ENCODE measurements around the gene DVL2.

Gene DVL2

DNA sequence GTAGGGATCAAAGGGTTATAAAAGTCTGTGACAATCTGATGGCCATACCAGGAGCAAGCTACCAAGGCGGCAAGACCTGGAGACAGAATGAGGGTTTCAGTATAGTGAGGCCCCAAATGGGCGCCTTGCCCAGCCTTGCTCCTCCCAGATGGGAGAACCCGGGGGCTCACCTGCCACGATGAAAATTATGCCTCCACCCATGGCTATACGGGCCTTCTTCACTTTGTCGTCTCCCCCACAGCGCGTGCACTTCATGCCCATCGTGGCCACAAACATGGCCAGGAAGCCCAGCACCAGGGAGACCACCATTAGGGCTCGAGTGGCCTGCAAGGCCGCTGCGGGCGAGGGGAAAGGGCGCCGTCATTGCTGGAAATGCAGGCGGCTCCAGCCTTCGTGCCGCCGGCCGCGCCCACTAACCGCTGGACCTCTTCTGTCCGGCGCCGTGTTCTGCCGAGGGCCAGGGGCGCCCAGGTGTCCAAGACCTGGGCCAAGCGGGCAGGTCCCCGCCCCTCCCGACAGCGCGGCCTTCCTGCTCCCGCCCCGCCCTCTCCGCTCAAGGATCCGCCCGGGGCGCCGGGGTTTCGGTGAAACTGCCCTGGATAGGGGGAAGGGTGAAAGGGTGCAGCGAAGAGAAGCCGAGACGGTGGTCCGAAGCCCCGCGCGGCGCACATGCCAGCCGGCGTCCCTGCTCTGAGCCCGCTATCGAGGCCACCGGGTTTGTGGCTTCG lies 26.5 kb upstream of the DVL2 start:
- H2AFZ ChIP-seq (ENCODE audit: low read length) = no peak overlapping the region
- no peaks in the 10 kb centered on the region for H3K79me2 ChIP-seq (ENCODE audit: insufficient read depth, low read length)
- no peaks in the 10 kb centered on the region for H3K9me3 ChIP-seq (ENCODE audit: low read length)
- H3K27me3 ChIP-seq (ENCODE audit: insufficient read depth, low read length) = peaks cover 7% of the 10 kb centered on the region; the same call in 1 of the 2 replicates
- no peak overlapping the region for H3K27ac ChIP-seq (ENCODE audit: low read depth, low read length, poor library complexity, severe bottlenecking)
- H3K4me1 ChIP-seq (ENCODE audit: insufficient read depth, low read length, severe bottlenecking) = peaks cover 17% of the 10 kb centered on the region
- H3K9ac ChIP-seq (ENCODE audit: low read length) = peak overlapping the region; percentile 2; the same call in 1 of the 2 replicates
- H4K20me1 ChIP-seq (ENCODE audit: insufficient read depth, low read length) = no peaks in the 10 kb centered on the region
- no peaks in the 10 kb centered on the region for H3F3A ChIP-seq (ENCODE audit: insufficient read depth, low read length)
- H3K36me3 ChIP-seq (ENCODE audit: insufficient read depth, low read length) = peaks cover 26% of the 10 kb centered on the region
- H3K9me2 ChIP-seq (ENCODE audit: low read depth, low read length) = no peaks in the 10 kb centered on the region
- H3K4me2 ChIP-seq (ENCODE audit: low read length) = peak overlapping the region; percentile 48
- no peak for TF ChIP-seq EZH2 (IDR thresholded peaks at IDR 0.05; ENCODE audit: borderline replicate concordance, low read length)
- TF ChIP-seq CTCF (IDR thresholded peaks at IDR 0.05; ENCODE audit: low read length) = no peak
- H3K4me3 ChIP-seq (ENCODE audit: low read depth, low read length, poor library complexity, severe bottlenecking) = peak overlapping the region; percentile 38

- H2AFZ ChIP-seq (ENCODE audit: low read length) = no peak overlapping the region
- H3K27me3 ChIP-seq (ENCODE audit: insufficient read depth, low read length) = peaks cover 7% of the 10 kb centered on the region; the same call in 1 of the 2 replicates
- no peak overlapping the region for H3K9ac ChIP-seq (ENCODE audit: low read length)
- no peaks in the 10 kb centered on the region for H3K79me2 ChIP-seq (ENCODE audit: insufficient read depth, low read length)
- no peak for TF ChIP-seq EZH2 (IDR thresholded peaks at IDR 0.05; ENCODE audit: borderline replicate concordance, low read length)
- no peak for TF ChIP-seq CTCF (IDR thresholded peaks at IDR 0.05; ENCODE audit: low read length)
- H4K20me1 ChIP-seq (ENCODE audit: insufficient read depth, low read length) = no peaks in the 10 kb centered on the region
- H3K4me2 ChIP-seq (ENCODE audit: low read length) = no peak overlapping the region
- no peaks in the 10 kb centered on the region for H3K9me2 ChIP-seq (ENCODE audit: low read depth, low read length)
- H3K36me3 ChIP-seq (ENCODE audit: insufficient read depth, low read length) = peaks cover 30% of the 10 kb centered on the region
- H3K9me3 ChIP-seq (ENCODE audit: low read length) = no peaks in the 10 kb centered on the region
- H3K27ac ChIP-seq (ENCODE audit: low read depth, low read length, poor library complexity, severe bottlenecking) = no peak overlapping the region
- no peaks in the 10 kb centered on the region for H3F3A ChIP-seq (ENCODE audit: insufficient read depth, low read length)
- H3K4me1 ChIP-seq (ENCODE audit: insufficient read depth, low read length, severe bottlenecking) = peaks cover 17% of the 10 kb centered on the region
- no peak overlapping the region for H3K4me3 ChIP-seq (ENCODE audit: low read depth, low read length, poor library complexity, severe bottlenecking)
These were observed 25.8 kb upstream of the DVL2 start for GRCh38 chr17:7260151-7260550.

GRCh38 chr17:7259555-7259889 lies 25.2 kb upstream of the DVL2 start:
- H2AFZ ChIP-seq (ENCODE audit: low read length) = no peak overlapping the region
- peaks cover 36% of the 10 kb centered on the region for H3K36me3 ChIP-seq (ENCODE audit: insufficient read depth, low read length)
- H4K20me1 ChIP-seq (ENCODE audit: insufficient read depth, low read length) = no peaks in the 10 kb centered on the region
- no peaks in the 10 kb centered on the region for H3K9me3 ChIP-seq (ENCODE audit: low read length)
- no peak overlapping the region for H3K9ac ChIP-seq (ENCODE audit: low read length)
- H3K27me3 ChIP-seq (ENCODE audit: insufficient read depth, low read length) = peaks cover 7% of the 10 kb centered on the region; the same call in 1 of the 2 replicates
- H3F3A ChIP-seq (ENCODE audit: insufficient read depth, low read length) = no peaks in the 10 kb centered on the region
- H3K27ac ChIP-seq (ENCODE audit: low read depth, low read length, poor library complexity, severe bottlenecking) = no peak overlapping the region
- H3K4me2 ChIP-seq (ENCODE audit: low read length) = no peak overlapping the region
- H3K9me2 ChIP-seq (ENCODE audit: low read depth, low read length) = no peaks in the 10 kb centered on the region
- peaks cover 17% of the 10 kb centered on the region for H3K4me1 ChIP-seq (ENCODE audit: insufficient read depth, low read length, severe bottlenecking)
- H3K4me3 ChIP-seq (ENCODE audit: low read depth, low read length, poor library complexity, severe bottlenecking) = no peak overlapping the region
- no peaks in the 10 kb centered on the region for H3K79me2 ChIP-seq (ENCODE audit: insufficient read depth, low read length)
- TF ChIP-seq EZH2 (IDR thresholded peaks at IDR 0.05; ENCODE audit: borderline replicate concordance, low read length) = no peak
- TF ChIP-seq CTCF (IDR thresholded peaks at IDR 0.05; ENCODE audit: low read length) = no peak

All from OCI-LY1 (cell line).